Measurements from ENCODE around the gene RTN4R. TPM values are rescaled to one million over a fixed set of nuclear protein-coding genes. Genes with fewer than 3 reads are reported as not detected.
"Not testable (repeated sequence)": the region's sequence is repeated elsewhere in the genome, so short reads cannot be mapped to it uniquely, and the experiment has no call there.

RTN4R gene
- total and polyA plus RNA-seq, 2 donors from 2014 or later: 1.2 to 2.5 TPM

- no peak overlapping the region for H3K4me3 ChIP-seq (ENCODE audit: low read length in 3 of 3)
- H3K4me1 ChIP-seq (ENCODE audit: control insufficient read depth in 2 of 3, insufficient read depth in 2 of 3, low read depth in 1 of 3, low read length in 3 of 3): peaks cover 0 to 3% (median 0%) of the 10 kb centered on the region in 3 donors
- DNase-seq (peak in 2 of 5 donors; percentile 31 to 41), FAIRE-seq (no peak)
- H3K27me3 ChIP-seq (ENCODE audit: control insufficient read depth, insufficient read depth, low read length): no peaks in the 10 kb centered on the region
- TF ChIP-seq, protein P1, sequence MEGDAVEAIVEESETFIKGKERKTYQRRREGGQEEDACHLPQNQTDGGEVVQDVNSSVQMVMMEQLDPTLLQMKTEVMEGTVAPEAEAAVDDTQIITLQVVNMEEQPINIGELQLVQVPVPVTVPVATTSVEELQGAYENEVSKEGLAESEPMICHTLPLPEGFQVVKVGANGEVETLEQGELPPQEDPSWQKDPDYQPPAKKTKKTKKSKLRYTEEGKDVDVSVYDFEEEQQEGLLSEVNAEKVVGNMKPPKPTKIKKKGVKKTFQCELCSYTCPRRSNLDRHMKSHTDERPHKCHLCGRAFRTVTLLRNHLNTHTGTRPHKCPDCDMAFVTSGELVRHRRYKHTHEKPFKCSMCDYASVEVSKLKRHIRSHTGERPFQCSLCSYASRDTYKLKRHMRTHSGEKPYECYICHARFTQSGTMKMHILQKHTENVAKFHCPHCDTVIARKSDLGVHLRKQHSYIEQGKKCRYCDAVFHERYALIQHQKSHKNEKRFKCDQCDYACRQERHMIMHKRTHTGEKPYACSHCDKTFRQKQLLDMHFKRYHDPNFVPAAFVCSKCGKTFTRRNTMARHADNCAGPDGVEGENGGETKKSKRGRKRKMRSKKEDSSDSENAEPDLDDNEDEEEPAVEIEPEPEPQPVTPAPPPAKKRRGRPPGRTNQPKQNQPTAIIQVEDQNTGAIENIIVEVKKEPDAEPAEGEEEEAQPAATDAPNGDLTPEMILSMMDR (IDR thresholded peaks at IDR 0.05; ENCODE audit: borderline replicate concordance, extremely low read depth, insufficient read depth): no peak
- no peak overlapping the region for H3K9ac ChIP-seq (ENCODE audit: low read length in 3 of 3)
- no peaks in the 10 kb centered on the region for H3K9me3 ChIP-seq (ENCODE audit: control insufficient read depth in 2 of 3, insufficient read depth in 1 of 3, low read length in 3 of 3)
- no peak overlapping the region for H3K27ac ChIP-seq (ENCODE audit: low read depth in 2 of 2, low read length in 2 of 2)
- intact Hi-C loops (cut with DNase I): no loop called here
- no peaks in the 10 kb centered on the region for H3K36me3 ChIP-seq (ENCODE audit: control insufficient read depth in 2 of 3, insufficient read depth in 3 of 3, low read length in 3 of 3)
Observed at GRCh38 chr22:20267441-20268278, 458 bp downstream of the RTN4R start.

DNA sequence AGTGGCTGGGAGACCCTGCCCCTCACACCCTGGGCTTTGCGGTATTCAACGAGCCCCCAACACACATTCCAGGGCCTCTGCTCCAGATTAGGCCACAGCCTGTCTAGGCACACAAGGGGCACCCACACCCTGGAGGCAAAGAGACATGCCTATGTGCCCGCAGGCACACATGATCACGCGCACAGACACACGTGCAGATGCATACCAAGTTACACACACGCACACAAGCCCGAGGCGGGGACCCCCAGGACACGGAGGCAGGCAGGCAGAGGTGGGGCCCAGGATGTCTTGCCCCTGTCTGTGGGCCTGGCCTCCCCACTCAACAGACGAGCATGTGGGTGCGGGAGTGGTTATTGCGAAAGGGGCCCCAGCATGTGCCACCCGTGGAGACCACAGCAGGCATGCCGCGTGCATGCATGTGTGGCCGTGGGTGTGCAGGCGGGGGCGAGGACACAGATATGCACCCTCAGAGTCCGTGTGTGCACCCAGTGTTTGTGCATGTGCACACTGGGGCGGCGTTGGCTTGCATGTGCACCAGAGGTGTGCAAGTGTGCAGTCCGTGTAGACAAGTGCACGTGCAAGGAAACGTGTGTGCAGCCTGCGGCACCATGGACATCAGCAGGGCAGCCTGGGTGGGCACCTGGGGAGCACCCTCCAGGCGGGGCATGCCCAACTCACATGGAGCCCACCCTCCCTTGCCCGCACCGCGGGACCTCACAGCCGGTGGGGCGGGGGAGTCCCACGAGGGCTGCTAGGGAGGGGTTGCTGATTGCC is 1.3 kb downstream of the RTN4R start:
- H3K27ac ChIP-seq (ENCODE audit: low read depth in 2 of 2, low read length in 2 of 2); H3K36me3 ChIP-seq (ENCODE audit: control insufficient read depth in 2 of 3, insufficient read depth in 3 of 3, low read length in 3 of 3); H3K9ac ChIP-seq (ENCODE audit: low read length in 3 of 3); DNase-seq; intact Hi-C loops (cut with DNase I); H3K9me3 ChIP-seq (ENCODE audit: control insufficient read depth in 2 of 3, insufficient read depth in 1 of 3, low read length in 3 of 3); FAIRE-seq; H3K4me1 ChIP-seq (ENCODE audit: control insufficient read depth in 2 of 3, insufficient read depth in 2 of 3, low read depth in 1 of 3, low read length in 3 of 3); H3K27me3 ChIP-seq (ENCODE audit: control insufficient read depth, insufficient read depth, low read length); H3K4me3 ChIP-seq (ENCODE audit: low read length in 3 of 3): not testable (repeated sequence)

- H3K4me3 ChIP-seq (ENCODE audit: low read length in 3 of 3); DNase-seq; H3K27me3 ChIP-seq (ENCODE audit: control insufficient read depth, insufficient read depth, low read length); H3K36me3 ChIP-seq (ENCODE audit: control insufficient read depth in 2 of 3, insufficient read depth in 3 of 3, low read length in 3 of 3); H3K4me1 ChIP-seq (ENCODE audit: control insufficient read depth in 2 of 3, insufficient read depth in 2 of 3, low read depth in 1 of 3, low read length in 3 of 3); H3K9me3 ChIP-seq (ENCODE audit: control insufficient read depth in 2 of 3, insufficient read depth in 1 of 3, low read length in 3 of 3); intact Hi-C loops (cut with DNase I); H3K9ac ChIP-seq (ENCODE audit: low read length in 3 of 3); H3K27ac ChIP-seq (ENCODE audit: low read depth in 2 of 2, low read length in 2 of 2); FAIRE-seq: not testable (repeated sequence)
Observed at GRCh38 chr22:20265772-20266666, 2.1 kb downstream of the RTN4R start.

DNA sequence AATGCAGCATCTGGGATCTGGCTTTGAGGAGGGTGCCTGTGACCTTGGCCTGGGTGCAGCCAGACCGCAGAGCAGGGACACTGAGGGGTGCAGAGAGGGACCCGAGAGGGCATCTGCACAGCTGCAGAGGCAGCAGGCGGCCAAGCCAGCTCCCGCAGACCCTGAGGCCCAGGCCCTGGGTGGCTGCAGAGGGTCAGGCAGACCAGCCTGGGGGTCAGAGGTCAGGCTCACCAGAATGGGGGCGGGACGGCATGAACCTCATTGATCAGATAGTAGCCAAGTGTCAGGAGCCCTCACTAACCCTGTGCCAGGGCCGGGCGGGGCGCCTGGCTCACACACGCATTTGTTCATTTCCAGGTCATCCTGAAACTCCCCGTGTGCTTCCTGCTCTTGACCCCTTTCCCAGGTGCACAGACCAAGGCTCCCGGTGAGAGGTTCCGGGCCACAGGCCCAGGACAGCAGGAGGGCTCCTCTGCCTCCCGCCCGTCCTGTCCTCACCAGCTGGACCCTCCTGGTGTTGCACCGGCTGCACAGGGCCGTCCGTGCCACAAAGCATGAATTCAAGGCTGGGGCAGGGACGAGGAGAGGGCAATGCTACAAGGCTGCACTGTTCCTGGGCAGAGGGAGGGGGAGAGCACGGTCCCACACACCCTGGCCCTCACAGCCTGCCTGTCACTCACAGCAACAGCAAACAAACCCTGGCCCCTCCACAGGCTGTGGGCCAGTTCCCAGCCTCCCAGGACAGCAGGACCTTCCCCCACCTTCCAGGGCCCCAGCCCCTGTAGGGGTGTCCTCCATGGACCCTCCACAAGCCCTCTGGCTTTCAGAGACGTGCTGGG is 3.3 kb downstream of the RTN4R start:
- FAIRE-seq (no peak), DNase-seq (no peak)
- TF ChIP-seq, protein P1 (IDR thresholded peaks at IDR 0.05; ENCODE audit: borderline replicate concordance, extremely low read depth, insufficient read depth): no peak
- Histone ChIP-seq H3K4me3 (ENCODE audit: low read length in 3 of 3) (no peak overlapping the region), H3K9ac (ENCODE audit: low read length in 3 of 3) (no peak overlapping the region), H3K9me3 (ENCODE audit: control insufficient read depth in 2 of 3, insufficient read depth in 1 of 3, low read length in 3 of 3) (no peaks in the 10 kb centered on the region), H3K4me1 (ENCODE audit: control insufficient read depth in 2 of 3, insufficient read depth in 2 of 3, low read depth in 1 of 3, low read length in 3 of 3) (peaks cover 0 to 3% (median 0%) of the 10 kb centered on the region in 3 donors), H3K27ac (ENCODE audit: low read depth in 2 of 2, low read length in 2 of 2) (no peak overlapping the region), H3K36me3 (ENCODE audit: control insufficient read depth in 2 of 3, insufficient read depth in 3 of 3, low read length in 3 of 3) (no peaks in the 10 kb centered on the region), H3K27me3 (ENCODE audit: control insufficient read depth, insufficient read depth, low read length) (no peaks in the 10 kb centered on the region)
- intact Hi-C loops (cut with DNase I): loop anchor here (5.0 kb wide), 1 partner anchor 103 kb away; no protein-coding TSS in a partner anchor

DNA sequence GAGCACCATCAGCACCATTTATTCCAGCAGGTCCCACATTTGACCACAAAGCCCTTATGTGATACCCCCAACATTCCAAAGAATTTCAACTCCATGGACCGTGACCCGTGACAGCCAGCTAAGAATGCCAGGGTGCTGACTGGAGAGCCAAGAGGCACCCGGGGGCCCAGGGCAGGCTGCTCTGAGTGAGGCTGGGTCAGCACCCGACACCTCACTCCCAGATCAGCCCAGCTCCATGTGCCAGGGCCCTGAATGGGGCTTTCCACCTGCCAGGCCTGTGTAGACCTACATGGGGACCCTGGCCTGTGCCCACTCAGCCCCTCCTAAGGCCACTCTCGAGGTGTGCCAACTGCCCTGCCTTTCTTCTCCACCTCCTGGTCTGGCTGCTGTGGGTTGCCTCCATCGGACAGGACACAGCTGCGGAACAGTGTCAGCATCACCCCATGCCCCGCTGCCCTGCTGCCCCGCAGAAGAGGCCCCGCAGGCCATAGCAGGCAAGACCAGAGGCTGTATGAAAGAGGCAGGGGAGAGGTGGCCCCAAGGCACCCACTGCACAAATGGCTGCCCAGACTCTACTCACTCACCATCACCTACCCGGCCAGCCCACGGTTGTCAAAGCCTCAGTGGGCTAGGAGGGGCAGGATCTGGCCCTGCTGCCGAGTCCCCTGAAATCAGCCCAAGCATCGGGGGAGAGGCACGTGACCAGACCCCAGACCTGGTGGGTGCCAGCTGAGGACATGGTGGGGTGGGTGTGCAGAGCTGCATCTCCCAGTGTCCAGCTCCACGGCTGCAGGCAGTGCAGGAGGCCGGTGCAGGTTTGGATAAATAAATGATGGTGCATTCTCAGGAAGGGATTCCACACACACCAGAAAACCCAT is 4.5 kb downstream of the RTN4R start:
- not testable (repeated sequence) for FAIRE-seq; H3K4me3 ChIP-seq (ENCODE audit: low read length in 3 of 3); H3K9me3 ChIP-seq (ENCODE audit: control insufficient read depth in 2 of 3, insufficient read depth in 1 of 3, low read length in 3 of 3); H3K4me1 ChIP-seq (ENCODE audit: control insufficient read depth in 2 of 3, insufficient read depth in 2 of 3, low read depth in 1 of 3, low read length in 3 of 3); H3K27me3 ChIP-seq (ENCODE audit: control insufficient read depth, insufficient read depth, low read length); H3K27ac ChIP-seq (ENCODE audit: low read depth in 2 of 2, low read length in 2 of 2); H3K9ac ChIP-seq (ENCODE audit: low read length in 3 of 3); H3K36me3 ChIP-seq (ENCODE audit: control insufficient read depth in 2 of 3, insufficient read depth in 3 of 3, low read length in 3 of 3); DNase-seq
- intact Hi-C loops (cut with DNase I): loop anchor here (5.0 kb wide), 1 partner anchor 101 kb away; no protein-coding TSS in a partner anchor
